ENCODE data around the gene SYPL1.
A peak's percentile ranks its signal among the peaks of the same experiment; 100 is the strongest.
"Not testable (repeated sequence)": the region's sequence is repeated elsewhere in the genome, so short reads cannot be mapped to it uniquely, and the experiment has no call there.

The SYPL1 gene

GRCh38 chr7:106112118-106112971 lies at the start of gene SYPL1:
TSS of gene SYPL1 (minus strand) at chr7:106112312. CDS start at chr7:106112208, 104 bp downstream.
- peak; percentile 87 to 91 for DNase-seq (ENCODE audit: low read depth in 1 of 2, low spot score in 1 of 2)

GRCh38 chr7:106155027-106155426 lies 42.9 kb upstream of the SYPL1 start:
- DNase-seq (ENCODE audit: low read depth in 1 of 2, low spot score in 1 of 2): no peak

GRCh38 chr7:106153891-106154449 lies 41.9 kb upstream of the SYPL1 start:
- peak; percentile 49 to 52 for DNase-seq (ENCODE audit: low read depth in 1 of 2, low spot score in 1 of 2)

- no peak for DNase-seq (ENCODE audit: low read depth in 1 of 2, low spot score in 1 of 2)
These were observed 40.2 kb upstream of the SYPL1 start for GRCh38 chr7:106152313-106152665.

- no peak for DNase-seq (ENCODE audit: low read depth in 1 of 2, low spot score in 1 of 2)
These were observed 39.6 kb upstream of the SYPL1 start for GRCh38 chr7:106151459-106152312.

- DNase-seq (ENCODE audit: low read depth in 1 of 2, low spot score in 1 of 2): no peak
These were observed 31.7 kb upstream of the SYPL1 start for GRCh38 chr7:106143711-106144337.

GRCh38 chr7:106142136-106142535 lies 30.0 kb upstream of the SYPL1 start:
- no peak for DNase-seq (ENCODE audit: low read depth in 1 of 2, low spot score in 1 of 2)

GRCh38 chr7:106140406-106141173 lies 28.5 kb upstream of the SYPL1 start:
- DNase-seq (ENCODE audit: low read depth in 1 of 2, low spot score in 1 of 2): no peak

- no peak for DNase-seq (ENCODE audit: low read depth in 1 of 2, low spot score in 1 of 2)
These were observed 27.4 kb upstream of the SYPL1 start for GRCh38 chr7:106139265-106140251.

GRCh38 chr7:106138776-106139175 lies 26.7 kb upstream of the SYPL1 start:
- DNase-seq (ENCODE audit: low read depth in 1 of 2, low spot score in 1 of 2): no peak

GRCh38 chr7:106138181-106138580 lies 26.1 kb upstream of the SYPL1 start:
- not testable (repeated sequence) for DNase-seq (ENCODE audit: low read depth in 1 of 2, low spot score in 1 of 2)

GRCh38 chr7:106134241-106134640 lies 22.1 kb upstream of the SYPL1 start:
- no peak for DNase-seq (ENCODE audit: low read depth in 1 of 2, low spot score in 1 of 2)

- DNase-seq (ENCODE audit: low read depth in 1 of 2, low spot score in 1 of 2): no peak
These were observed 17.2 kb upstream of the SYPL1 start for GRCh38 chr7:106129291-106129690.

GRCh38 chr7:106128836-106129235 lies 16.7 kb upstream of the SYPL1 start:
- DNase-seq (ENCODE audit: low read depth in 1 of 2, low spot score in 1 of 2): no peak

- DNase-seq (ENCODE audit: low read depth in 1 of 2, low spot score in 1 of 2): no peak
These were observed 16.1 kb upstream of the SYPL1 start for GRCh38 chr7:106127984-106128780.

GRCh38 chr7:106126170-106126938 lies 14.2 kb upstream of the SYPL1 start:
- no peak for DNase-seq (ENCODE audit: low read depth in 1 of 2, low spot score in 1 of 2)

- DNase-seq (ENCODE audit: low read depth in 1 of 2, low spot score in 1 of 2): no peak
These were observed 13.3 kb upstream of the SYPL1 start for GRCh38 chr7:106125417-106125816.

- DNase-seq (ENCODE audit: low read depth in 1 of 2, low spot score in 1 of 2): no peak
These were observed 12.1 kb upstream of the SYPL1 start for GRCh38 chr7:106124186-106124585.

All from activated T-helper 1 cell treated with anti-CD3 and anti-CD28 coated beads, Interleukin-2, amount 50 U/mL, for 16 hours (primary cell).